T-helper 2 cell treated with Interferon-gamma antibody and Interleukin-4, amounts not matched to agents 5 μg/mL and 100 μg/mL, for 36 hours (primary cell): ENCODE data around the gene OCLN.
"Not testable (repeated sequence)": the region's sequence is repeated elsewhere in the genome, so short reads cannot be mapped to it uniquely, and the experiment has no call there.

Experiments used
- DNase-seq: peaks from one replicate; pipeline ENCODE4 v3.0.0; 2021; ENCODE audit warnings: low spot score
- H3K27ac Mint-ChIP-seq: one replicate; pipeline ENCODE4 v1.8.0; 2021; ENCODE audit warnings: mild to moderate bottlenecking, mixed read lengths
- H3K27me3 Mint-ChIP-seq: one replicate; pipeline ENCODE4 v1.8.0; 2021; ENCODE audit warnings: low read depth, mixed read lengths
- H3K36me3 Mint-ChIP-seq: one replicate; pipeline ENCODE4 v1.8.0; 2021; ENCODE audit warnings: low read depth, mixed read lengths
- H3K4me1 Mint-ChIP-seq: one replicate; pipeline ENCODE4 v1.8.0; 2021; ENCODE audit warnings: low read depth, mixed read lengths
- H3K4me3 Mint-ChIP-seq: one replicate; pipeline ENCODE4 v1.8.0; 2022; ENCODE audit warnings: mild to moderate bottlenecking, moderate library complexity, mixed read lengths
- H3K9me3 Mint-ChIP-seq: one replicate; pipeline ENCODE4 v1.8.0; 2021; ENCODE audit warnings: mixed read lengths

OCLN gene

GRCh38 chr5:69492391-69492922 is at the start of gene OCLN:
Gene OCLN, plus strand, starts transcription at chr5:69492790. Its CDS starts 11,455 bp downstream, at chr5:69504245.
- Mint-ChIP-seq H3K27ac (no peak within 1 kb of the TSS), H3K4me3 (peak within 1 kb of the TSS; percentile 75), H3K4me1 (no peaks in the 10 kb centered on the region), H3K27me3 (peaks cover 66% of the 10 kb centered on the region), H3K36me3 (no peaks in the 10 kb centered on the region), H3K9me3 (no peaks in the 10 kb centered on the region)
- peak; percentile 8 for DNase-seq

GRCh38 chr5:69444127-69444754 is 48.3 kb upstream of the OCLN start:
- Mint-ChIP-seq H3K4me3 (no peak overlapping the region), H3K27ac (no peak overlapping the region), H3K27me3 (no peaks in the 10 kb centered on the region), H3K9me3 (no peaks in the 10 kb centered on the region), H3K4me1 (no peaks in the 10 kb centered on the region), H3K36me3 (no peaks in the 10 kb centered on the region)
- no peak for DNase-seq

- Mint-ChIP-seq H3K36me3 (no peaks in the 10 kb centered on the region), H3K4me1 (no peaks in the 10 kb centered on the region), H3K9me3 (no peaks in the 10 kb centered on the region), H3K4me3 (no peak overlapping the region), H3K27me3 (no peaks in the 10 kb centered on the region), H3K27ac (no peak overlapping the region)
- DNase-seq: no peak
These were observed 43.1 kb upstream of the OCLN start for GRCh38 chr5:69449511-69449910.

GRCh38 chr5:69450116-69450515 is 42.5 kb upstream of the OCLN start:
- H3K9me3 Mint-ChIP-seq: no peaks in the 10 kb centered on the region
- H3K27ac Mint-ChIP-seq: no peak overlapping the region
- H3K4me3 Mint-ChIP-seq: no peak overlapping the region
- H3K36me3 Mint-ChIP-seq: no peaks in the 10 kb centered on the region
- no peaks in the 10 kb centered on the region for H3K27me3 Mint-ChIP-seq
- no peak for DNase-seq
- H3K4me1 Mint-ChIP-seq: no peaks in the 10 kb centered on the region

- not testable (repeated sequence) for H3K27ac Mint-ChIP-seq, DNase-seq, H3K4me3 Mint-ChIP-seq, H3K27me3 Mint-ChIP-seq, H3K36me3 Mint-ChIP-seq, H3K9me3 Mint-ChIP-seq, H3K4me1 Mint-ChIP-seq
These were observed 42.1 kb upstream of the OCLN start for GRCh38 chr5:69450527-69450926.

GRCh38 chr5:69451941-69452647 is 40.5 kb upstream of the OCLN start:
- Mint-ChIP-seq H3K36me3 (no peaks in the 10 kb centered on the region), H3K4me1 (no peaks in the 10 kb centered on the region), H3K4me3 (no peak overlapping the region), H3K27me3 (no peaks in the 10 kb centered on the region), H3K9me3 (no peaks in the 10 kb centered on the region), H3K27ac (no peak overlapping the region)
- no peak for DNase-seq

GRCh38 chr5:69453487-69453886 is 39.1 kb upstream of the OCLN start:
- not testable (repeated sequence) for H3K27ac Mint-ChIP-seq, H3K9me3 Mint-ChIP-seq, H3K36me3 Mint-ChIP-seq, H3K4me3 Mint-ChIP-seq, H3K4me1 Mint-ChIP-seq, DNase-seq, H3K27me3 Mint-ChIP-seq

- Mint-ChIP-seq H3K36me3 (no peaks in the 10 kb centered on the region), H3K4me1 (no peaks in the 10 kb centered on the region), H3K9me3 (no peaks in the 10 kb centered on the region), H3K4me3 (no peak overlapping the region), H3K27ac (no peak overlapping the region), H3K27me3 (no peaks in the 10 kb centered on the region)
- no peak for DNase-seq
These were observed 37.9 kb upstream of the OCLN start for GRCh38 chr5:69454460-69455249.

GRCh38 chr5:69455428-69455988 is 37.1 kb upstream of the OCLN start:
- not testable (repeated sequence) for H3K27ac Mint-ChIP-seq, H3K9me3 Mint-ChIP-seq, H3K27me3 Mint-ChIP-seq, H3K4me3 Mint-ChIP-seq, DNase-seq, H3K36me3 Mint-ChIP-seq, H3K4me1 Mint-ChIP-seq

GRCh38 chr5:69462170-69462569 is 30.4 kb upstream of the OCLN start:
- DNase-seq: no peak
- Mint-ChIP-seq H3K9me3 (no peaks in the 10 kb centered on the region), H3K36me3 (no peaks in the 10 kb centered on the region), H3K27me3 (no peaks in the 10 kb centered on the region), H3K4me1 (no peaks in the 10 kb centered on the region), H3K4me3 (no peak overlapping the region), H3K27ac (no peak overlapping the region)

- not testable (repeated sequence) for DNase-seq, H3K36me3 Mint-ChIP-seq, H3K4me3 Mint-ChIP-seq, H3K9me3 Mint-ChIP-seq, H3K4me1 Mint-ChIP-seq, H3K27me3 Mint-ChIP-seq, H3K27ac Mint-ChIP-seq
These were observed 26.2 kb upstream of the OCLN start for GRCh38 chr5:69466375-69466774.

GRCh38 chr5:69467442-69468225 is 25.0 kb upstream of the OCLN start:
- Mint-ChIP-seq H3K9me3 (no peaks in the 10 kb centered on the region), H3K4me3 (no peak overlapping the region), H3K4me1 (no peaks in the 10 kb centered on the region), H3K27ac (no peak overlapping the region), H3K27me3 (no peaks in the 10 kb centered on the region), H3K36me3 (no peaks in the 10 kb centered on the region)
- no peak for DNase-seq

- H3K36me3 Mint-ChIP-seq: no peaks in the 10 kb centered on the region
- DNase-seq: no peak
- H3K9me3 Mint-ChIP-seq: no peaks in the 10 kb centered on the region
- no peak overlapping the region for H3K4me3 Mint-ChIP-seq
- no peaks in the 10 kb centered on the region for H3K27me3 Mint-ChIP-seq
- H3K4me1 Mint-ChIP-seq: no peaks in the 10 kb centered on the region
- no peak overlapping the region for H3K27ac Mint-ChIP-seq
These were observed 24.0 kb upstream of the OCLN start for GRCh38 chr5:69468631-69469030.
